Lung (tissue), 12 donors: ENCODE results near the gene CNTN6. TPM values are rescaled to one million over a fixed set of nuclear protein-coding genes. Genes with fewer than 3 reads are reported as not detected.

Experiments used
- ATAC-seq: fragments of 200-7000 bp; cut with Tn5 transposase; one replicate; pipeline ENCODE4 v1.9.1; 2020; ENCODE audit warnings: moderate number of reproducible peaks; ENCODE audit not compliant: insufficient read depth, low FRiP score
- DNase-seq, 3 donors: peaks; one replicate each; pipeline ENCODE4 v3.0.0-alpha.2; 2013 to 2017
- H3K27ac ChIP-seq, 2 donors: one replicate each; pipeline ENCODE4 v1.5.1; 2013; ENCODE audit warnings: mild to moderate bottlenecking in 2 of 2, moderate library complexity in 2 of 2, control low read depth in 1 of 2, inconsistent platforms in 1 of 2, low read depth in 1 of 2, low read length in 1 of 2
- H3K27me3 ChIP-seq, 3 donors: one replicate each; pipeline ENCODE4 v1.5.1; 2013; ENCODE audit warnings: low read length in 2 of 3; ENCODE audit not compliant: control insufficient read depth in 3 of 3, insufficient read depth in 3 of 3
- H3K36me3 ChIP-seq, 4 donors: one replicate each; pipeline ENCODE4 v1.5.1; 2013; ENCODE audit warnings: low read length in 4 of 4, mild to moderate bottlenecking in 1 of 4, moderate library complexity in 1 of 4; ENCODE audit not compliant: control insufficient read depth in 4 of 4, insufficient read depth in 4 of 4
- H3K4me1 ChIP-seq, 5 donors: one replicate each; pipeline ENCODE4 v1.5.1; 2013; ENCODE audit warnings: low read length in 5 of 5, mild to moderate bottlenecking in 2 of 5, moderate library complexity in 1 of 5; ENCODE audit not compliant: control insufficient read depth in 5 of 5, insufficient read depth in 5 of 5
- H3K4me3 ChIP-seq: one replicate; pipeline ENCODE4 v1.5.1; 2013; ENCODE audit warnings: mild to moderate bottlenecking, control low read depth, moderate library complexity
- H3K9ac ChIP-seq, 2 donors: one replicate each; pipeline ENCODE4 v1.5.1; 2013; ENCODE audit warnings: low read length in 2 of 2, control low read depth in 1 of 2; ENCODE audit not compliant: insufficient read depth in 1 of 2
- H3K9me3 ChIP-seq, 4 donors: one replicate each; pipeline ENCODE4 v1.5.1; 2013; ENCODE audit warnings: low read length in 3 of 4, mild to moderate bottlenecking in 1 of 4, moderate library complexity in 1 of 4; ENCODE audit not compliant: control insufficient read depth in 4 of 4, insufficient read depth in 3 of 4
- CTCF ChIP-seq: IDR thresholded peaks from 2 replicates; pipeline ENCODE4 v1.5.1; 2012; ENCODE audit warnings: mild to moderate bottlenecking; ENCODE audit errors: control extremely low read depth, extremely low read depth
- WGBS, 2 donors: extraction: QIAGEN DNeasy Blood & Tissue Kit; methylation state at CpG; one replicate each; pipeline ENCODE4 v1.1.7; 2013; 5-methylcytosine and 5-hydroxymethylcytosine counted together
- polyA plus RNA-seq, 2 donors: library from polyadenylated mRNA; stranded (reverse); fragments of 200-250 nt; gene quantifications; one replicate each; pipeline ENCODE4 v1.2.1, GENCODE V29; 2013
- total RNA-seq, 2 donors: library from RNA; depleted of rRNA in 1 of 2; stranded (reverse); fragments of >200 nt in 1 of 2; gene quantifications; one replicate each; pipeline ENCODE4 v1.2.1, GENCODE V29; 2014 to 2021
- donor health status: control.
- donor health status: control.
- donor health status: Bipolar disorder and iron deficiency.
- donor health status: healthy.
- donor health status: DM: yes; HTN: yes; CAD: no.

The CNTN6 gene
- total and polyA plus RNA-seq, 4 donors: 3.1 to 22.7 (median 3.5) TPM

GRCh38 chr3:1348547-1348946 is 255.7 kb downstream of the CNTN6 start:
- DNase-seq (no peak), ATAC-seq (no peak)
- WGBS, 2 donors: 84 to 89% methylated on average over 3 of the region's 3 CpGs
- Histone ChIP-seq H3K4me1 (peaks cover 0 to 3% (median 0%) of the 10 kb centered on the region in 5 donors), H3K27me3 (no peaks in the 10 kb centered on the region), H3K27ac (no peak overlapping the region), H3K36me3 (no peaks in the 10 kb centered on the region), H3K9me3 (no peaks in the 10 kb centered on the region), H3K4me3 (no peak overlapping the region), H3K9ac (no peak overlapping the region)
- no peak for TF ChIP-seq CTCF

GRCh38 chr3:1350885-1351284 is 258.1 kb downstream of the CNTN6 start:
- DNase-seq: no peak
- Histone ChIP-seq H3K9me3 (no peaks in the 10 kb centered on the region), H3K27me3 (no peaks in the 10 kb centered on the region), H3K27ac (no peak overlapping the region), H3K4me1 (peaks cover 0 to 3% (median 0%) of the 10 kb centered on the region in 5 donors), H3K9ac (no peak overlapping the region), H3K36me3 (no peaks in the 10 kb centered on the region), H3K4me3 (no peak overlapping the region)
- no peak for TF ChIP-seq CTCF
- 66 to 68% methylated on average over 3 of the region's 3 CpGs for WGBS, 2 donors
- ATAC-seq: no peak

- Histone ChIP-seq H3K4me3 (no peak overlapping the region), H3K4me1 (peaks cover 0 to 7% (median 0%) of the 10 kb centered on the region in 5 donors), H3K9me3 (no peaks in the 10 kb centered on the region), H3K36me3 (no peaks in the 10 kb centered on the region), H3K27me3 (no peaks in the 10 kb centered on the region), H3K27ac (no peak overlapping the region), H3K9ac (no peak overlapping the region)
- WGBS, 2 donors: 62 to 72% methylated on average over 3 of the region's 3 CpGs
- peak in 1 of 3 donors; percentile 5 for DNase-seq
- no peak for TF ChIP-seq CTCF
- ATAC-seq: no peak
Measured at GRCh38 chr3:1355691-1356090, 262.9 kb downstream of the CNTN6 start.

GRCh38 chr3:1356101-1356500 is 263.3 kb downstream of the CNTN6 start:
- Histone ChIP-seq H3K27ac (no peak overlapping the region), H3K27me3 (no peaks in the 10 kb centered on the region), H3K9me3 (no peaks in the 10 kb centered on the region), H3K36me3 (no peaks in the 10 kb centered on the region), H3K9ac (no peak overlapping the region), H3K4me3 (no peak overlapping the region), H3K4me1 (peaks cover 0 to 7% (median 0%) of the 10 kb centered on the region in 5 donors)
- TF ChIP-seq CTCF: no peak
- WGBS, 2 donors: 79% methylated on average over 3 of the region's 3 CpGs
- no peak for DNase-seq
- ATAC-seq: no peak
